Psoas muscle (tissue), 8 donors: ENCODE results near the gene RTL1. TPM values are rescaled to one million over a fixed set of nuclear protein-coding genes. Genes with fewer than 3 reads are reported as not detected.
A peak's percentile ranks its signal among the peaks of the same experiment; 100 is the strongest.

ENCODE experiments used
- ATAC-seq, 4 donors: fragments of 200-7000 bp; cut with Tn5 transposase; one replicate each; pipeline ENCODE4 v1.9.1; 2020; ENCODE audit warnings: moderate library complexity in 3 of 4, mild to moderate bottlenecking in 2 of 4
- DNase-seq, 2 donors: peaks; one replicate each; pipeline ENCODE4 v3.0.0-alpha.2; 2020
- H3K27ac ChIP-seq: fragments of 200-600 bp; one replicate; pipeline ENCODE4 v1.8.0; 2022
- H3K27me3 ChIP-seq, 3 donors: fragments of 200-600 bp in 1 of 3; one replicate each; pipeline versions ENCODE4 v1.6.1 to v1.8.0; 2013 to 2022; ENCODE audit warnings: low read length in 2 of 3, mild to moderate bottlenecking in 2 of 3, moderate library complexity in 1 of 3; ENCODE audit not compliant: insufficient read depth in 3 of 3
- H3K36me3 ChIP-seq, 2 donors: fragments of 200-600 bp in 1 of 2; one replicate each; pipeline versions ENCODE4 v1.6.1 to v1.8.0; 2013 to 2022; ENCODE audit warnings: low read depth in 1 of 2, mild to moderate bottlenecking in 1 of 2, moderate library complexity in 1 of 2; ENCODE audit not compliant: insufficient read depth in 1 of 2
- H3K4me1 ChIP-seq: fragments of 200-600 bp; one replicate; pipeline ENCODE4 v1.8.0; 2022
- H3K4me3 ChIP-seq: fragments of 200-600 bp; one replicate; pipeline ENCODE4 v1.8.0; 2022; ENCODE audit warnings: mild to moderate bottlenecking
- H3K9me3 ChIP-seq: fragments of 200-600 bp; one replicate; pipeline ENCODE4 v1.8.0; 2022
- WGBS, 3 donors: extraction: QIAGEN DNeasy Blood & Tissue Kit; methylation state at CpG; one replicate each; pipeline versions ENCODE4 v1.1.6 to v1.1.7; 2013; 5-methylcytosine and 5-hydroxymethylcytosine counted together
- intact Hi-C, 2 donors: fragments of 100-400 bp; cut with DNase I; formaldehyde crosslinking; loops; one replicate each; pipeline versions ENCODE4 v1.11.0 to v1.14.2; 2022
- polyA plus RNA-seq, 3 donors: library from polyadenylated mRNA; stranded (reverse); fragments of 200-250 nt; gene quantifications; one replicate each; pipeline ENCODE4 v1.2.3, GENCODE V29; 2013
- total RNA-seq, 4 donors: library from RNA; stranded (reverse); fragmentation: NEBNext Ultra II Directional in 2 of 4; extraction: Animal tissue kit (Norgen Biotek cat#: 25700) in 2 of 4; gene quantifications; one replicate each; pipeline versions ENCODE4 v1.2.1 to v1.2.4, GENCODE V29; 2021 to 2023
- TF ChIP-seq, protein P1 (sequence below): fragments of 200-600 bp; IDR thresholded peaks from one replicate; pipeline ENCODE4 v1.8.0; 2022; ENCODE audit warnings: antibody characterized with exemption
- donor health status: healthy with polysubstance abuse.
- donor health status: DM: no; HTN: no; CAD: no; lungs with moderate emphysema.
- donor health status: Bipolar disorder and iron deficiency.
- donor health status: healthy.
- donor health status: DM: yes; HTN: yes; CAD: no.
- donor health status: DM: no; HTN: no; CAD: no.
- donor health status: DM: no; HTN: no; CAD: no.
- donor health status: DM: yes; HTN: yes; CAD: no.

The RTL1 gene
- total and polyA plus RNA-seq, 7 donors: 0.01 TPM; not detected in 6

DNA sequence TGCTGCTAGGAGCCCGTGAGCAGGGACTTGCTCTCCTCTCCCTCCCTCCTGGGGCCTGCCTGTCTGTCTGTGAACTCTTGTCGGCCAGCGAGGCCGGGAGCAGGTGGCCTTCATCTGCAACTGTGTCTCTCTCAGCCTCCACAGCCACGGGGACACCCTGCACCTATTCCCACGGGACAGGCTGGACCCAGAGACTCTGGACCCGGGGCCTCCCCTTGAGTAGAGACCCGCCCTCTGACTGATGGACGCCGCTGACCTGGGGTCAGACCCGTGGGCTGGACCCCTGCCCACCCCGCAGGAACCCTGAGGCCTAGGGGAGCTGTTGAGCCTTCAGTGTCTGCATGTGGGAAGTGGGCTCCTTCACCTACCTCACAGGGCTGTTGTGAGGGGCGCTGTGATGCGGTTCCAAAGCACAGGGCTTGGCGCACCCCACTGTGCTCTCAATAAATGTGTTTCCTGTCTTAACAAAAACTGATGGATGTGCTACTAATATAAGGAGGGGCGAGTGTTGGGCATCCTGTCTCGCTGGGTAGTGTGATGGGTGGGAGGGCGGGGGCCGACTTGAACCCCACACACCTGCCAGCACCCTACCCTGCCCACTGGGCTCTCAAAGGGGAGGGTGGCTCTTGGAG lies 42.9 kb downstream of the RTL1 start:
- 68 to 87% (median 79%) methylated on average over 19 of the region's 19 CpGs for WGBS, 3 donors

DNA sequence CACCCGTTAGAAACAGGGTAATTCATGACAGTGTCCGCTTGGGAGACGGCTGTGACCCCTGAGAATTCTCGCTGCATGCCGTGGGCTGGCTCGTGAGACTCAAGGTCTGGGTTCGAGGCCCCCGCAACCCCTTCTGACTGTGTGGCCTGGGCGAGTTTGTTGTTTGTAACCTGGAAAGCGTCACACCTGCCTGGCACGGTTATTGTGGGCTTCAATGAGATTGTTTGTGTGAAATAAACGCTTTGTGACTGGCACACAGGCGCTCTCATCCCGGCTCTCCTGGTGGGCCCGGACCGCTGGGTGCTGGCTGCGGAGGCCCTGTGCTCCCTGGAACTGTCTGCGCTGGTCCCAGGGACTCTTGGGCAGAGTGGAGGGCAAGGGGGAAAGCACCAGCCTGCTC lies 43.7 kb downstream of the RTL1 start:
- Histone ChIP-seq H3K36me3 (no peaks in the 10 kb centered on the region), H3K4me1 (no peaks in the 10 kb centered on the region), H3K4me3 (no peak overlapping the region), H3K27ac (no peak overlapping the region), H3K9me3 (no peaks in the 10 kb centered on the region), H3K27me3 (peaks cover 0 to 5% (median 3%) of the 10 kb centered on the region in 3 donors)
- DNase-seq (peak in 1 of 2 donors; percentile 29), ATAC-seq (no peak)
- intact Hi-C loops: no loop called here
- WGBS, 3 donors: 86 to 93% (median 89%) methylated on average over 18 of the region's 18 CpGs
- TF ChIP-seq, protein P1, sequence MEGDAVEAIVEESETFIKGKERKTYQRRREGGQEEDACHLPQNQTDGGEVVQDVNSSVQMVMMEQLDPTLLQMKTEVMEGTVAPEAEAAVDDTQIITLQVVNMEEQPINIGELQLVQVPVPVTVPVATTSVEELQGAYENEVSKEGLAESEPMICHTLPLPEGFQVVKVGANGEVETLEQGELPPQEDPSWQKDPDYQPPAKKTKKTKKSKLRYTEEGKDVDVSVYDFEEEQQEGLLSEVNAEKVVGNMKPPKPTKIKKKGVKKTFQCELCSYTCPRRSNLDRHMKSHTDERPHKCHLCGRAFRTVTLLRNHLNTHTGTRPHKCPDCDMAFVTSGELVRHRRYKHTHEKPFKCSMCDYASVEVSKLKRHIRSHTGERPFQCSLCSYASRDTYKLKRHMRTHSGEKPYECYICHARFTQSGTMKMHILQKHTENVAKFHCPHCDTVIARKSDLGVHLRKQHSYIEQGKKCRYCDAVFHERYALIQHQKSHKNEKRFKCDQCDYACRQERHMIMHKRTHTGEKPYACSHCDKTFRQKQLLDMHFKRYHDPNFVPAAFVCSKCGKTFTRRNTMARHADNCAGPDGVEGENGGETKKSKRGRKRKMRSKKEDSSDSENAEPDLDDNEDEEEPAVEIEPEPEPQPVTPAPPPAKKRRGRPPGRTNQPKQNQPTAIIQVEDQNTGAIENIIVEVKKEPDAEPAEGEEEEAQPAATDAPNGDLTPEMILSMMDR: no peak

More for the DNA sequence above, 42.9 kb downstream of the RTL1 start:
- Histone ChIP-seq H3K36me3 (no peaks in the 10 kb centered on the region), H3K4me3 (no peak overlapping the region), H3K27ac (no peak overlapping the region), H3K9me3 (no peaks in the 10 kb centered on the region), H3K27me3 (peaks cover 0 to 5% (median 1%) of the 10 kb centered on the region in 3 donors), H3K4me1 (no peaks in the 10 kb centered on the region)
- DNase-seq (peak in 1 of 2 donors; percentile 34), ATAC-seq (no peak)
- TF ChIP-seq, protein P1: no peak
- intact Hi-C loops: no loop called here

DNA sequence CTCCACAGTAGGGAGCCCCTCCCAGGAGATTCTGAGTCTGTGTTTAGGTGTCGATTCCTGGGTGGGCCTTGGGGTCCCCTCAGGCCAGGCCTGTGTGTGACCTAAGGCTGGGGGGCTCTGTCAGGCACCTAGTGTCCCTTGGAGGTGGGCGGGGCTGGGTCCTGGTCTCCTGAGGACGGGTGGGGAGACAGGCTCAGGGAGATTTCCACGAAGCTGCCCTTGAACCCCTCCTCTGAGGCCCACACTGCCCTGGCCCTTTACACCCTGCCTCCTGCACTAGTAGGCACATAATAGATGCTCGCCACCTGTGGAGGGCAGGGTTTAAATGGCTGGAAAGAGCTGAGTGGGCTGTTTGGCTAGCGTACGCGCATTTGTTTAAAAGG lies 44.7 kb downstream of the RTL1 start:
- TF ChIP-seq, protein P1: no peak
- DNase-seq: peak in 1 of 2 donors; percentile 23
- H3K4me1 ChIP-seq: no peaks in the 10 kb centered on the region

DNA sequence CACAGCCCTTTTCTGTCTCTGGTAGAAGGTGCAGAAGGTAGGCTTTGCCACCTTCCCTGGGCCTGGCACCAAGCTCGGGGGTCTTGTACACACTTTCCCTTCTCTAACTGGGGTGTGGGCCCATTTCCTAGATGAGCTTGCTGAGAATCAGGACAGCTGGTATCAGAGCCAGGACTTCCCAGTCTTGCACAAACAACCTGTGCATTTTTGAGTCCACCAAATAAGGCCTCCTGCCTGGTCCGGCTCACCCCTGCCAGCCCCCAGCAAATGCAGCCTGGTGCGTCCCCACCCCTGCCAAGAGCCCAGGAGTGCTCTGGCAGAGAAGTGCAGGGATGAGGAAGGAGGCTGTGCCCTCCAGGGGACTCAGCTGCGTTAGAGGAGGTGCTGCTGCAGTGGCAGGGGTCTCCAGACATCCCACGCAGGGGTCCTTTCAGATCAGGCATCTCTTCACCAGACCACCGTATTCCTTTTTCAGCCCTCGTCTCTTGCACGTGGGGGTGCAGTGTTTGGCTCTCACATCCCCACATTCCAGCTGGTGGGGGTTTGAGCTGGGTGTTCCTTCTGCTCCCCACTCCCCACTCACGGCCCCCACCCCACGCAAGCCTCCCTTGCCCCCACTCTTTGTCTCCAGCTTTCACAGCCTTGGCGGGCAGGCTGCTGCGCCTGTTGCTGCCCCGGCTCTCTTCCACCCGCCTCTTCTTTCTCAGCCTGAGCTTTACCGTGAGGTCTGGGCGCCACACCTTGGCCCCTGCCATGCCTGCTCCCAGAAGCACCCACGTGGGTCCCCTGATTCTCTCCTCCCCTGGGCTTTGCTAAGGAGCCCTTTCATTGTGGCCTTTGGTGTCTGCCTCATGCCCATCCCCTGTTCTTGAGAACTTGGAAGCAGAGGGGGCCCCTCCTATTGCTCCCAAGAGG lies 45.3 kb downstream of the RTL1 start:
- 75 to 84% (median 78%) methylated on average over 17 of the region's 17 CpGs for WGBS, 3 donors
- peak in 1 of 2 donors; percentile 26 for DNase-seq
- ATAC-seq: no peak
- Histone ChIP-seq H3K4me1 (no peaks in the 10 kb centered on the region), H3K27ac (no peak overlapping the region), H3K4me3 (no peak overlapping the region), H3K27me3 (peaks cover 0 to 5% (median 3%) of the 10 kb centered on the region in 3 donors), H3K36me3 (no peaks in the 10 kb centered on the region), H3K9me3 (no peaks in the 10 kb centered on the region)
- TF ChIP-seq, protein P1: no peak
- intact Hi-C loops: no loop called here

More for the DNA sequence above, 44.7 kb downstream of the RTL1 start:
- Histone ChIP-seq H3K9me3 (no peaks in the 10 kb centered on the region), H3K36me3 (no peaks in the 10 kb centered on the region), H3K4me3 (no peak overlapping the region), H3K27me3 (peaks cover 0 to 5% (median 3%) of the 10 kb centered on the region in 3 donors), H3K27ac (no peak overlapping the region)
- 72 to 77% (median 74%) methylated on average over 8 of the region's 8 CpGs for WGBS, 3 donors
- no peak for ATAC-seq
- intact Hi-C loops: no loop called here
